Endothelial cell of umbilical vein (primary cell): ENCODE measurements around the gene RORC. TPM values are rescaled to one million over a fixed set of nuclear protein-coding genes. Genes with fewer than 3 reads are reported as not detected.

ENCODE experiments used
- BruUV-seq: library from RNA; stranded (reverse); fragments of 400-500 nt; replicated peaks from 2 replicates; lab custom pipeline; 2021; lab: Mats Ljungman, UMichigan
- CTCF ChIA-PET: fragments of 300-600, 350-600 bp; sonication (Branson Sonifier 250); formaldehyde crosslinking; loops from one replicate; lab custom pipeline; 2021; ENCODE audit warnings: antibody characterized with exemption, inconsistent platforms; lab: Charles Lee
- POLR2A ChIA-PET: fragments of 300-600, 350-600 bp; sonication (Branson Sonifier 250); formaldehyde crosslinking; loops from one replicate; lab custom pipeline; 2021; ENCODE audit warnings: antibody characterized with exemption, inconsistent platforms; lab: Charles Lee
- DNase-seq: peaks from one replicate; pipeline ENCODE4 v3.0.0-alpha.2; 2011; ENCODE audit warnings: low read depth, low spot score
- FAIRE-seq: peaks from 2 replicates; lab custom pipeline; 2011; peaks lifted over from hg19 to GRCh38; lab: Jason Lieb, UNC
- H2AFZ ChIP-seq: 2 replicates; pipeline ENCODE4 v1.6.0; 2012; ENCODE audit warnings: low read depth, low read length, control low read depth, inconsistent platforms
- H3K27ac ChIP-seq: 2 replicates; pipeline ENCODE4 v1.5.1; 2011; ENCODE audit warnings: low read depth, mild to moderate bottlenecking, control low read depth, low read length, moderate library complexity; ENCODE audit not compliant: insufficient read depth
- H3K27me3 ChIP-seq, 2 experiments: 2 replicates each; pipeline versions ENCODE4 v1.6.0 to v1.6.1; 2011; ENCODE audit warnings: low read length in 2 of 2, mixed read lengths in 1 of 2; ENCODE audit not compliant: control insufficient read depth in 2 of 2, insufficient read depth in 2 of 2
- H3K36me3 ChIP-seq, 2 experiments: 2 replicates in 1 of 2; 3 replicates in 1 of 2; pipeline ENCODE4 v1.5.1; 2011; ENCODE audit warnings: low read length in 2 of 2, mild to moderate bottlenecking in 1 of 2, moderate library complexity in 1 of 2; ENCODE audit not compliant: control insufficient read depth in 2 of 2, insufficient read depth in 2 of 2; ENCODE audit errors: extremely low read depth in 1 of 2
- H3K4me1 ChIP-seq: 3 replicates; pipeline ENCODE4 v1.5.1; 2011; ENCODE audit warnings: mild to moderate bottlenecking, low read length; ENCODE audit not compliant: control insufficient read depth, insufficient read depth; ENCODE audit errors: extremely low read depth
- H3K4me2 ChIP-seq: 2 replicates; pipeline ENCODE4 v1.6.1; 2011; ENCODE audit warnings: low read length, control low read depth, mixed read lengths; ENCODE audit not compliant: insufficient read depth
- H3K4me3 ChIP-seq, 3 experiments: fragments of 200-600 bp in 1 of 3; sonication (generic), shearing (Covaris generic) in 1 of 3; replicated peaks in 1 of 3; 2 replicates each; pipeline ENCODE4 v1.5.1; 2011 to 2016; ENCODE audit warnings: control low read depth in 3 of 3, low read length in 3 of 3, mild to moderate bottlenecking in 2 of 3, inconsistent platforms in 1 of 3, low read depth in 1 of 3, moderate library complexity in 1 of 3; ENCODE audit not compliant: insufficient read depth in 1 of 3
- H3K79me2 ChIP-seq: 2 replicates; pipeline ENCODE4 v1.6.0; 2012; ENCODE audit warnings: low read length, inconsistent platforms; ENCODE audit not compliant: control insufficient read depth, insufficient read depth
- H3K9ac ChIP-seq: replicated peaks from 2 replicates; pipeline ENCODE3; 2011; ENCODE audit warnings: low read length, control low read depth; ENCODE audit not compliant: insufficient read depth; ENCODE audit errors: extremely low read depth
- H3K9me1 ChIP-seq: replicated peaks from 3 replicates; pipeline ENCODE4 v1.6.0; 2011; ENCODE audit warnings: mild to moderate bottlenecking, low read length; ENCODE audit not compliant: control insufficient read depth, insufficient read depth; ENCODE audit errors: extremely low read depth
- H3K9me3 ChIP-seq: replicated peaks from 2 replicates; pipeline ENCODE4 v1.5.1; 2012; ENCODE audit warnings: low read length, inconsistent platforms; ENCODE audit not compliant: control insufficient read depth, insufficient read depth
- H4K20me1 ChIP-seq: replicated peaks from 2 replicates; pipeline ENCODE3; 2011; ENCODE audit warnings: mild to moderate bottlenecking, low read length; ENCODE audit not compliant: control insufficient read depth, insufficient read depth; ENCODE audit errors: extremely low read depth
- CTCF ChIP-seq, 2 donors: IDR thresholded peaks; 1 replicate in 1 of 2; 2 replicates in 1 of 2; pipeline ENCODE4 v1.5.1; 2011; ENCODE audit warnings: low read length in 2 of 2, mild to moderate bottlenecking in 2 of 2, moderate library complexity in 2 of 2, control low read depth in 1 of 2, inconsistent platforms in 1 of 2, low read depth in 1 of 2; ENCODE audit not compliant: insufficient read depth in 1 of 2; ENCODE audit errors: extremely low read depth in 1 of 2
- EZH2 ChIP-seq: IDR thresholded peaks from 2 replicates; pipeline ENCODE4 v1.6.1; 2012; ENCODE audit warnings: borderline replicate concordance, low read depth, mild to moderate bottlenecking, moderate library complexity, low read length, inconsistent platforms; ENCODE audit not compliant: severe bottlenecking
- FOS ChIP-seq: IDR thresholded peaks from 2 replicates; pipeline ENCODE4 v1.6.1; 2011; ENCODE audit warnings: mild to moderate bottlenecking, low read length, moderate library complexity, borderline replicate concordance; ENCODE audit not compliant: insufficient read depth
- GATA2 ChIP-seq: IDR thresholded peaks from 2 replicates; pipeline ENCODE4 v1.7.0; 2011; ENCODE audit warnings: low read depth, mild to moderate bottlenecking, moderate library complexity, mixed read lengths, low read length; ENCODE audit not compliant: insufficient read length, insufficient read depth
- JUN ChIP-seq: IDR thresholded peaks from 2 replicates; pipeline ENCODE4 v1.6.1; 2011; ENCODE audit warnings: borderline replicate concordance, low read depth; ENCODE audit not compliant: insufficient read length, insufficient read depth
- MAX ChIP-seq: IDR thresholded peaks from 2 replicates; pipeline ENCODE4 v1.6.1; 2011; ENCODE audit not compliant: insufficient read depth, insufficient read length
- MYC ChIP-seq: IDR thresholded peaks from one replicate; pipeline ENCODE4 v1.6.1; 2011; ENCODE audit warnings: mild to moderate bottlenecking, low read depth, low read length
- POLR2A ChIP-seq: IDR thresholded peaks from 2 replicates; pipeline ENCODE4 v1.6.1; 2012; ENCODE audit warnings: low read depth, mild to moderate bottlenecking, control low read depth, low read length
- POLR2AphosphoS5 ChIP-seq: IDR thresholded peaks from 2 replicates; pipeline ENCODE4 v1.6.1; 2012; ENCODE audit warnings: low read depth, mild to moderate bottlenecking, control low read depth, low read length, moderate library complexity; ENCODE audit not compliant: insufficient read depth
- dilution Hi-C: fragments of 300-500 bp; cut with MboI; formaldehyde crosslinking; loops from one replicate; pipeline ENCODE4 v1.15.0; 2019; ENCODE audit warnings: low sequenced_read_pairs; ENCODE audit not compliant: extremely low pct_ligation_motif_present
- intact Hi-C: fragments of 100-400 bp; cut with micrococcal nuclease; formaldehyde crosslinking; loops from one replicate; pipeline ENCODE4 v1.10.0; 2022
- polyA plus RNA-seq, 4 experiments: library from polyadenylated mRNA; depleted of rRNA in 3 of 4; stranded (reverse) in 3 of 4; unstranded in 1 of 4; fragments of >200 nt; gene quantifications; 2 replicates each; pipeline versions ENCODE4 v1.2.1 to v1.2.3, GENCODE V29; 2011 to 2012; ENCODE audit warnings: missing spikeins in 1 of 4
- total RNA-seq: library from RNA; stranded (reverse); gene quantifications from 2 replicates; pipeline ENCODE4 v1.2.3, GENCODE V29; 2021

The RORC gene
- total and polyA plus RNA-seq, 2 donors (not counting 3 experiments of a cell fraction or from before 2014, with no cell fraction given) = not detected

DNA sequence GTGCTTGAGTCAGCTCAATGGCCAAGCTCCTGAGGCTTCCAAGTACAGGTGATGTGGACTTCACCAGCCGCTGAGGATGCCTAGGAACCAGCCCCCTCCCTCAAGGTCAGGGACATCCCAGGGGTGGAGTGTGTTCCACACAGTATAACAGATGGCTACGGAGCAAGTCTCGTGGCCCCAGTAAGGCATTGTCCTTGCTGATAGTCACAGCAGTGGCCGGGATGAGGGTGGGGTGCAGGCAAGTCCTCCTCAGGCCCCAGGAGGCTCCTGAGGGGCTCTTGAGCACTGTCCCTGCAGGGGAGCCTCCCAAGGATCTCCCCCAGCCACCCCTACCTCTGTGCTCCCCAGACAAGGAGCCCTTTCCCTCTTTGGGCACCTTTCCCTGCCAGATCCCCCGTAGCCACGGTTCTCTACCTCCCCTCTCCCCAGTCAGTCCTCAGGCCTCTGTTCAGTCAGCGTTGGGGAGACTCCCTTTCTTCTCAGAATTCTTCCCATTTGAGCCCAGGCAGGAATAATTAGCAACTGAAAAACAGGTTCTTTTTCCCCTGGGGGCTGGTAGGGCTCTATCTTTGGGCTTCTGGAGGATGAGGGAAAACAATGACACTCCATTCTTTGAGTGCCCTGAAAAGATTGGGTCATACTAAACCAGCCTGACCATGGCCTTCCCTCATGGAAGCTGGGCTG is 29.0 kb upstream of the RORC start:
- H3K9me1 ChIP-seq = no peaks in the 10 kb centered on the region
- CTCF ChIA-PET = interaction anchor here (1.3 to 3.9 kb wide), 4 partner anchors 11 to 24 kb away, joined by 3 to 22 read pairs (median 6); no protein-coding TSS in a partner anchor

More for the DNA sequence above, 29.0 kb upstream of the RORC start:
- no peaks in the 10 kb centered on the region for H3K27me3 ChIP-seq
- intact Hi-C loops (no loop called here), dilution Hi-C loops (no loop called here)
- no peak overlapping the region for H3K27ac ChIP-seq
- H3K36me3 ChIP-seq = no peaks in the 10 kb centered on the region
- H3K9ac ChIP-seq = no peak overlapping the region
- H3K4me1 ChIP-seq = peaks cover 7% of the 10 kb centered on the region
- no peak overlapping the region for H2AFZ ChIP-seq
- TF ChIP-seq MYC = no peak
- TF ChIP-seq EZH2 = no peak
- no peak for TF ChIP-seq POLR2AphosphoS5
- TF ChIP-seq POLR2A = no peak
- TF ChIP-seq JUN = no peak
- no peak for TF ChIP-seq FOS
- no peak for TF ChIP-seq CTCF (IDR thresholded peaks at IDR 0.05; ENCODE audit: extremely low read depth in 1 of 2, insufficient read depth in 1 of 2, low read depth in 1 of 2, low read length in 2 of 2)
- TF ChIP-seq GATA2 = no peak
- no peak for TF ChIP-seq MAX
- FAIRE-seq (no peak), DNase-seq (no peak)
- BruUV-seq = no TSS peak
- H3K79me2 ChIP-seq = no peaks in the 10 kb centered on the region
- no peak overlapping the region for H3K4me3 ChIP-seq
- no peak overlapping the region for H3K4me2 ChIP-seq
- H3K9me3 ChIP-seq = no peaks in the 10 kb centered on the region
- POLR2A ChIA-PET = no interaction called here
- no peaks in the 10 kb centered on the region for H4K20me1 ChIP-seq
